HCT116 (cell line): Measurements from ENCODE around the gene DHX30.

ENCODE experiments used
- CBX3 ChIP-seq: IDR thresholded peaks from 2 replicates; pipeline ENCODE4 v1.6.1; 2012; ENCODE audit warnings: low read depth
- CEBPB ChIP-seq: IDR thresholded peaks from 2 replicates; pipeline ENCODE4 v1.6.1; 2012; ENCODE audit warnings: low read depth
- EZH2 ChIP-seq: fragments of 200-600 bp; sonication (generic); IDR thresholded peaks from 2 replicates; pipeline ENCODE4 v1.6.1; 2017; ENCODE audit warnings: antibody characterized with exemption, mixed run types
- POLR2AphosphoS5 ChIP-seq: IDR thresholded peaks from 2 replicates; pipeline ENCODE4 v1.6.1; 2011; ENCODE audit warnings: mild to moderate bottlenecking, low read depth, low read length, moderate library complexity
- SIN3A ChIP-seq: IDR thresholded peaks from 2 replicates; pipeline ENCODE4 v1.6.1; 2012; ENCODE audit warnings: low read depth
- SP1 ChIP-seq: IDR thresholded peaks from 2 replicates; pipeline ENCODE4 v1.6.1; 2012; ENCODE audit warnings: low read depth
- ZNF274 ChIP-seq: fragments of 200-500 bp; sonication (Bioruptor generic); IDR thresholded peaks from 2 replicates; pipeline ENCODE4 v1.6.1; 2014; ENCODE audit warnings: mild to moderate bottlenecking, low read depth, low read length, inconsistent platforms
- TF ChIP-seq, protein P1 (sequence below), 3 experiments: fragments of 200-600 bp in 1 of 3; sonication (generic) in 1 of 3; IDR thresholded peaks in 2 of 3; conservative IDR thresholded peaks in 1 of 3; 2 replicates each; pipeline ENCODE4 v1.5.1; 2012 to 2017; ENCODE audit warnings: low read depth in 2 of 3, low read length in 2 of 3, antibody characterized with exemption in 1 of 3, borderline replicate concordance in 1 of 3, control low read depth in 1 of 3, mild to moderate bottlenecking in 1 of 3, mixed read lengths in 1 of 3, mixed run types in 1 of 3, moderate library complexity in 1 of 3; ENCODE audit not compliant: insufficient read depth in 1 of 3

DNA sequence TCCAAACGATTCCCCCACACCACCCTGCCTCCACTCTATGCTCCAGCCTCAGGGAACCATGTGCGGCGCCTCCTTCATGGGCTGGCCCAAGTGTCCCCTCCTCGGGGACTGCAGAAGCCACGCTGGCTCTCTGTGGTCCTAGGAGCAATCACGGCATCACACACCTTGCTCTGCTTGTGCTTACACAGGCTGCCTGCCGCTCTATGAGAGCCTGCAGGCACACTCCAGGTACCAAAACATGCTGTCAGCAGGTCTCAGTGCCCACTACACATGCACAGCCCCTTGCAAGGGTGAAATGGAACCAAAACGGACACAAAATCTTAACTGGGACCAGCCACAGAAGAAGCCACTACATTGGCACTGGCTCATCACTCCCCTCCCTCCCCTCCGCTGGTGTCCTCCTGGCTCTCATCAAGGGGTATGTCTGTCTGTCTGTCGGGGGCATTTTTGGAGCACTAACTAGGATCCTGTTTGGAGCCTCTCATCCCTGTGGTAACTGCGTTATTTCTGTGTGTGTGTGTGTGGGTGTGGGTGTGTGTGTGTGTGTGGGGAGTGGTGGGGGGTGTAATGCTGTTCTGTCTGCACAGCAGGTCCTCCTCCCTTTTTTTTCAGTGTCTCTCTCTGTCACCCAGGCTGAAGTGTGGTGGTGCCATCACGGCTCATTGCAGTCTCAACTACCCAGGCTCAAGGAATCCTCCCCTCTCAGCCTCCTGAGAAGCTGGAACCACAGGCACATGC lies 60.6 kb downstream of the DHX30 start:
- TF ChIP-seq, protein P1, sequence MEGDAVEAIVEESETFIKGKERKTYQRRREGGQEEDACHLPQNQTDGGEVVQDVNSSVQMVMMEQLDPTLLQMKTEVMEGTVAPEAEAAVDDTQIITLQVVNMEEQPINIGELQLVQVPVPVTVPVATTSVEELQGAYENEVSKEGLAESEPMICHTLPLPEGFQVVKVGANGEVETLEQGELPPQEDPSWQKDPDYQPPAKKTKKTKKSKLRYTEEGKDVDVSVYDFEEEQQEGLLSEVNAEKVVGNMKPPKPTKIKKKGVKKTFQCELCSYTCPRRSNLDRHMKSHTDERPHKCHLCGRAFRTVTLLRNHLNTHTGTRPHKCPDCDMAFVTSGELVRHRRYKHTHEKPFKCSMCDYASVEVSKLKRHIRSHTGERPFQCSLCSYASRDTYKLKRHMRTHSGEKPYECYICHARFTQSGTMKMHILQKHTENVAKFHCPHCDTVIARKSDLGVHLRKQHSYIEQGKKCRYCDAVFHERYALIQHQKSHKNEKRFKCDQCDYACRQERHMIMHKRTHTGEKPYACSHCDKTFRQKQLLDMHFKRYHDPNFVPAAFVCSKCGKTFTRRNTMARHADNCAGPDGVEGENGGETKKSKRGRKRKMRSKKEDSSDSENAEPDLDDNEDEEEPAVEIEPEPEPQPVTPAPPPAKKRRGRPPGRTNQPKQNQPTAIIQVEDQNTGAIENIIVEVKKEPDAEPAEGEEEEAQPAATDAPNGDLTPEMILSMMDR (IDR thresholded peaks at IDR 0.05 in 2 of 3, conservative IDR thresholded peaks at IDR 0.05 in 1 of 3; ENCODE audit: borderline replicate concordance in 1 of 3, insufficient read depth in 1 of 3, low read depth in 2 of 3, low read length in 2 of 3), result no peak
- TF ChIP-seq ZNF274 (no peak), CEBPB (no peak), EZH2 (no peak), POLR2AphosphoS5 (no peak), CBX3 (no peak), SIN3A (no peak), SP1 (no peak)
